CD4-positive, alpha-beta memory T cell (primary cell): ENCODE results near the gene THUMPD3. TPM values are rescaled to one million over a fixed set of nuclear protein-coding genes. Genes with fewer than 3 reads are reported as not detected.

ENCODE experiments used
- CTCF ChIA-PET: fragments of 350-600 bp; sonication (Branson Sonifier 250); formaldehyde crosslinking; loops from one replicate; lab custom pipeline; 2021; ENCODE audit warnings: inconsistent platforms; ENCODE audit not compliant: partially characterized antibody; lab: Charles Lee
- POLR2A ChIA-PET: fragments of 350-600 bp; sonication (Branson Sonifier 250); formaldehyde crosslinking; loops from one replicate; lab custom pipeline; 2021; ENCODE audit not compliant: partially characterized antibody; lab: Charles Lee
- DNase-seq, 5 donors: peaks; one replicate each; pipeline versions ENCODE4 v3.0.0 to v3.0.0-alpha.2; 2020 to 2022; ENCODE audit warnings: mixed read lengths in 1 of 5
- H3K27ac ChIP-seq: one replicate; pipeline ENCODE4 v1.7.0; 2013; ENCODE audit warnings: low read depth, low read length
- H3K27me3 ChIP-seq: 2 replicates; pipeline ENCODE4 v1.7.0; 2013; ENCODE audit warnings: mild to moderate bottlenecking, low read length, moderate library complexity; ENCODE audit not compliant: insufficient read depth
- H3K36me3 ChIP-seq: 2 replicates; pipeline ENCODE4 v1.7.0; 2013; ENCODE audit warnings: mild to moderate bottlenecking, low read length, moderate library complexity; ENCODE audit not compliant: insufficient read depth
- H3K4me1 ChIP-seq: 2 replicates; pipeline ENCODE4 v1.7.0; 2013; ENCODE audit warnings: mild to moderate bottlenecking, low read length, moderate library complexity; ENCODE audit not compliant: insufficient read depth
- H3K4me3 ChIP-seq, 2 donors: one replicate each; pipeline ENCODE4 v1.7.0; 2013; ENCODE audit warnings: low read length in 2 of 2, mild to moderate bottlenecking in 1 of 2
- H3K9me3 ChIP-seq, 2 donors: one replicate each; pipeline ENCODE4 v1.7.0; 2013; ENCODE audit warnings: low read length in 2 of 2, control low read depth in 1 of 2; ENCODE audit not compliant: control insufficient read depth in 1 of 2
- H3K27ac Mint-ChIP-seq, 7 donors: one replicate each; pipeline ENCODE4 v1.8.0; 2020 to 2021; ENCODE audit warnings: mixed read lengths in 7 of 7, mild to moderate bottlenecking in 6 of 7, inconsistent platforms in 3 of 7, moderate library complexity in 3 of 7
- H3K27me3 Mint-ChIP-seq, 2 donors: one replicate each; pipeline ENCODE4 v1.8.0; 2020 to 2021; ENCODE audit warnings: mixed read lengths in 2 of 2
- H3K36me3 Mint-ChIP-seq, 2 donors: one replicate each; pipeline ENCODE4 v1.8.0; 2020 to 2021; ENCODE audit warnings: mixed read lengths in 2 of 2, inconsistent platforms in 1 of 2, mild to moderate bottlenecking in 1 of 2
- H3K4me1 Mint-ChIP-seq, 4 donors: one replicate each; pipeline ENCODE4 v1.8.0; 2020 to 2021; ENCODE audit warnings: mixed read lengths in 4 of 4, mild to moderate bottlenecking in 1 of 4
- H3K4me3 Mint-ChIP-seq, 8 donors: one replicate each; pipeline ENCODE4 v1.8.0; 2020 to 2021; ENCODE audit warnings: mixed read lengths in 8 of 8, mild to moderate bottlenecking in 7 of 8, moderate library complexity in 6 of 8, inconsistent platforms in 3 of 8
- H3K9me3 Mint-ChIP-seq, 8 donors: one replicate each; pipeline ENCODE4 v1.8.0; 2020 to 2021; ENCODE audit warnings: mixed read lengths in 8 of 8, mild to moderate bottlenecking in 5 of 8, inconsistent platforms in 3 of 8, moderate library complexity in 1 of 8
- intact Hi-C: fragments of 100-400 bp; cut with micrococcal nuclease; formaldehyde crosslinking; loops from one replicate; pipeline ENCODE4 v1.15.1; 2023
- polyA plus RNA-seq, 2 donors: library from polyadenylated mRNA; unstranded; fragments of 300-500 nt; fragmentation: Illumina TruSeq; gene quantifications; one replicate each; pipeline ENCODE4 v1.2.3, GENCODE V29; 2021
- total RNA-seq, 2 experiments: library from RNA; stranded (reverse); gene quantifications; one replicate each; pipeline ENCODE4 v1.2.3, GENCODE V29; 2021

Gene THUMPD3
- total and polyA plus RNA-seq, 4 experiments from 2014 or later: 10.8 to 39.2 (median 33.1) TPM

GRCh38 chr3:9408061-9408460, 45.2 kb downstream of the THUMPD3 start:
- no peak for DNase-seq
- H3K27me3 ChIP-seq: no peaks in the 10 kb centered on the region
- H3K36me3 ChIP-seq: no peaks in the 10 kb centered on the region
- H3K36me3 Mint-ChIP-seq: peaks cover 0 to 14% of the 10 kb centered on the region in 2 donors
- peaks cover 93% of the 10 kb centered on the region for H3K4me1 ChIP-seq
- no peak overlapping the region for H3K27ac ChIP-seq
- H3K9me3 Mint-ChIP-seq: no peaks in the 10 kb centered on the region
- H3K4me3 Mint-ChIP-seq: no peak overlapping the region
- H3K4me3 ChIP-seq: no peak overlapping the region
- intact Hi-C loops: loop anchor here (1.0 kb wide), 1 partner anchor 10 kb away; no protein-coding TSS in a partner anchor
- H3K4me1 Mint-ChIP-seq: peaks cover 51 to 87% (median 68%) of the 10 kb centered on the region in 4 donors
- ChIA-PET CTCF (no interaction called here), POLR2A (interaction anchor here (1.2 kb wide), 1 partner anchor 11 kb away, joined by 6 read pairs; no protein-coding TSS in a partner anchor)
- H3K27me3 Mint-ChIP-seq: no peaks in the 10 kb centered on the region
- no peaks in the 10 kb centered on the region for H3K9me3 ChIP-seq
- peak overlapping the region in 1 of 7 donors; percentile 47 for H3K27ac Mint-ChIP-seq

GRCh38 chr3:9408546-9408945, 45.7 kb downstream of the THUMPD3 start:
- no peaks in the 10 kb centered on the region for H3K9me3 Mint-ChIP-seq
- CTCF ChIA-PET: no interaction called here

GRCh38 chr3:9409981-9410854, 47.4 kb downstream of the THUMPD3 start:
- H3K4me3 ChIP-seq: no peak overlapping the region
- Mint-ChIP-seq H3K27me3 (no peaks in the 10 kb centered on the region), H3K27ac (peak overlapping the region in 6 of 7 donors; percentile 3 to 49 (median 28)), H3K36me3 (peaks cover 4 to 16% of the 10 kb centered on the region in 2 donors), H3K4me3 (peak overlapping the region in 3 of 8 donors; percentile 27 to 56 (median 52)), H3K4me1 (peaks cover 49 to 80% (median 65%) of the 10 kb centered on the region in 4 donors), H3K9me3 (no peaks in the 10 kb centered on the region)
- POLR2A ChIA-PET: interaction anchor here (0.7 kb wide), 1 partner anchor 14 kb away, joined by 6 read pairs; no protein-coding TSS in a partner anchor
- DNase-seq: no peak
- H3K27ac ChIP-seq: no peak overlapping the region
- H3K27me3 ChIP-seq: no peaks in the 10 kb centered on the region
- no peaks in the 10 kb centered on the region for H3K36me3 ChIP-seq
- CTCF ChIA-PET: interaction anchor here (1.1 kb wide), 1 partner anchor 57 kb away, joined by 3 read pairs; no protein-coding TSS in a partner anchor
- H3K9me3 ChIP-seq: no peaks in the 10 kb centered on the region
- peaks cover 87% of the 10 kb centered on the region for H3K4me1 ChIP-seq
- intact Hi-C loops: no loop called here

More at GRCh38 chr3:9408546-9408945, 45.7 kb downstream of the THUMPD3 start:
- POLR2A ChIA-PET: interaction anchor here (0.8 to 1.2 kb wide), 2 partner anchors 12 to 15 kb away, joined by 4 to 6 read pairs; no protein-coding TSS in a partner anchor
- intact Hi-C loops: loop anchor here (1.0 kb wide), 1 partner anchor 10 kb away; no protein-coding TSS in a partner anchor
- H3K4me3 ChIP-seq: no peak overlapping the region
- H3K27me3 ChIP-seq: no peaks in the 10 kb centered on the region
- no peaks in the 10 kb centered on the region for H3K9me3 ChIP-seq
- Mint-ChIP-seq H3K4me3 (peak overlapping the region in 2 of 8 donors; percentile 15 to 23), H3K27me3 (no peaks in the 10 kb centered on the region), H3K36me3 (peaks cover 0 to 14% of the 10 kb centered on the region in 2 donors), H3K4me1 (peaks cover 53 to 87% (median 68%) of the 10 kb centered on the region in 4 donors), H3K27ac (peak overlapping the region in 1 of 7 donors; percentile 27)
- H3K27ac ChIP-seq: no peak overlapping the region
- no peak for DNase-seq
- H3K4me1 ChIP-seq: peaks cover 88% of the 10 kb centered on the region
- no peaks in the 10 kb centered on the region for H3K36me3 ChIP-seq

GRCh38 chr3:9411302-9411701, 48.4 kb downstream of the THUMPD3 start:
- Mint-ChIP-seq H3K36me3 (peaks cover 4 to 18% of the 10 kb centered on the region in 2 donors), H3K4me1 (peaks cover 49 to 79% (median 64%) of the 10 kb centered on the region in 4 donors), H3K27me3 (no peaks in the 10 kb centered on the region), H3K9me3 (no peaks in the 10 kb centered on the region), H3K4me3 (no peak overlapping the region), H3K27ac (no peak overlapping the region)
- POLR2A ChIA-PET: no interaction called here
- CTCF ChIA-PET: interaction anchor here (1.1 kb wide), 1 partner anchor 58 kb away, joined by 3 read pairs; no protein-coding TSS in a partner anchor
- Histone ChIP-seq H3K4me1 (peaks cover 85% of the 10 kb centered on the region), H3K27me3 (no peaks in the 10 kb centered on the region), H3K27ac (no peak overlapping the region), H3K4me3 (no peak overlapping the region), H3K9me3 (no peaks in the 10 kb centered on the region), H3K36me3 (no peaks in the 10 kb centered on the region)
- intact Hi-C loops: no loop called here
- DNase-seq: no peak

GRCh38 chr3:9412293-9412692, 49.4 kb downstream of the THUMPD3 start:
- Histone ChIP-seq H3K27me3 (no peaks in the 10 kb centered on the region), H3K4me1 (peaks cover 77% of the 10 kb centered on the region), H3K27ac (no peak overlapping the region), H3K4me3 (no peak overlapping the region), H3K9me3 (no peaks in the 10 kb centered on the region), H3K36me3 (no peaks in the 10 kb centered on the region)
- peak overlapping the region in 6 of 7 donors; percentile 49 to 84 (median 74) for H3K27ac Mint-ChIP-seq
- peaks cover 46 to 79% (median 64%) of the 10 kb centered on the region in 4 donors for H3K4me1 Mint-ChIP-seq
- DNase-seq: no peak
- peak overlapping the region in 2 of 8 donors; percentile 43 to 75 for H3K4me3 Mint-ChIP-seq
- H3K36me3 Mint-ChIP-seq: peaks cover 4 to 17% of the 10 kb centered on the region in 2 donors
- intact Hi-C loops: no loop called here
- H3K27me3 Mint-ChIP-seq: no peaks in the 10 kb centered on the region
- POLR2A ChIA-PET: interaction anchor here (0.9 kb wide), 2 partner anchors 9 to 16 kb away, joined by 3 to 4 read pairs; partner anchors contain the start of gene SETD5
- CTCF ChIA-PET: no interaction called here
- H3K9me3 Mint-ChIP-seq: no peaks in the 10 kb centered on the region

GRCh38 chr3:9414826-9415225, 52.0 kb downstream of the THUMPD3 start:
- ChIA-PET CTCF (interaction anchor here (1.8 to 2.9 kb wide), 2 partner anchors 10 to 62 kb away, joined by 6 to 7 read pairs; no protein-coding TSS in a partner anchor), POLR2A (interaction anchor here (0.8 to 2.0 kb wide), 3 partner anchors 10 to 18 kb away, joined by 3 to 4 read pairs (median 3); no protein-coding TSS in a partner anchor)

More at GRCh38 chr3:9414826-9415225, 52.0 kb downstream of the THUMPD3 start:
- Histone ChIP-seq H3K4me1 (peaks cover 56% of the 10 kb centered on the region), H3K27ac (no peak overlapping the region), H3K36me3 (no peaks in the 10 kb centered on the region), H3K27me3 (no peaks in the 10 kb centered on the region), H3K4me3 (no peak overlapping the region), H3K9me3 (no peaks in the 10 kb centered on the region)
- peaks cover 38 to 73% (median 54%) of the 10 kb centered on the region in 4 donors for H3K4me1 Mint-ChIP-seq
- peaks cover 4 to 17% of the 10 kb centered on the region in 2 donors for H3K36me3 Mint-ChIP-seq
- H3K27ac Mint-ChIP-seq: no peak overlapping the region
- intact Hi-C loops: no loop called here
- H3K9me3 Mint-ChIP-seq: no peaks in the 10 kb centered on the region
- no peaks in the 10 kb centered on the region for H3K27me3 Mint-ChIP-seq
- DNase-seq: no peak
- H3K4me3 Mint-ChIP-seq: no peak overlapping the region
